Dermis microvascular lymphatic vessel endothelial cell (primary cell): Measurements from ENCODE around the gene IPCEF1. TPM values are rescaled to one million over a fixed set of nuclear protein-coding genes. Genes with fewer than 3 reads are reported as not detected.
"Not testable (repeated sequence)": the region's sequence is repeated elsewhere in the genome, so short reads cannot be mapped to it uniquely, and the experiment has no call there.

ENCODE experiments used
- DNase-seq, 2 donors: peaks; one replicate each; pipeline versions ENCODE4 v3.0.0 to v3.0.0-alpha.2; 2010; ENCODE audit warnings: low read depth in 2 of 2
- total RNA-seq: library from RNA; depleted of rRNA; stranded (reverse); fragments of >200 nt; gene quantifications from 2 replicates; pipeline ENCODE4 v1.2.1, GENCODE V29; 2014

IPCEF1 gene
- total RNA-seq, 1 donor from 2014 or later: 3.2 TPM

- peak in 1 of 2 donors; percentile 18 for DNase-seq
Observed at GRCh38 chr6:154247119-154247861, 109.3 kb downstream of the IPCEF1 start.

GRCh38 chr6:154246723-154247118 is 109.9 kb downstream of the IPCEF1 start:
- no peak for DNase-seq

- no peak for DNase-seq
Observed at GRCh38 chr6:154245506-154245905, 111.1 kb downstream of the IPCEF1 start.

GRCh38 chr6:154243793-154244750 is 112.5 kb downstream of the IPCEF1 start:
- DNase-seq: no peak

GRCh38 chr6:154242617-154243357 is 113.8 kb downstream of the IPCEF1 start:
- DNase-seq: no peak

GRCh38 chr6:154241581-154241980 is 115.0 kb downstream of the IPCEF1 start:
- DNase-seq: no peak

- not testable (repeated sequence) for DNase-seq
Observed at GRCh38 chr6:154241061-154241460, 115.5 kb downstream of the IPCEF1 start.

GRCh38 chr6:154239392-154239791 is 117.2 kb downstream of the IPCEF1 start:
- DNase-seq: no peak

GRCh38 chr6:154238831-154239230 is 117.8 kb downstream of the IPCEF1 start:
- DNase-seq: no peak

- DNase-seq: no peak
Observed at GRCh38 chr6:154236646-154237301, 119.8 kb downstream of the IPCEF1 start.

- DNase-seq: no peak
Observed at GRCh38 chr6:154234019-154234772, 122.4 kb downstream of the IPCEF1 start.

GRCh38 chr6:154233383-154233782 is 123.2 kb downstream of the IPCEF1 start:
- no peak for DNase-seq

GRCh38 chr6:154232013-154232910 is 124.3 kb downstream of the IPCEF1 start:
- DNase-seq: no peak

- no peak for DNase-seq
Observed at GRCh38 chr6:154230910-154231595, 125.5 kb downstream of the IPCEF1 start.

GRCh38 chr6:154230393-154230792 is 126.2 kb downstream of the IPCEF1 start:
- DNase-seq: no peak

GRCh38 chr6:154229786-154230185 is 126.8 kb downstream of the IPCEF1 start:
- no peak for DNase-seq

GRCh38 chr6:154228521-154228905 is 128.1 kb downstream of the IPCEF1 start:
- DNase-seq: no peak

- no peak for DNase-seq
Observed at GRCh38 chr6:154227862-154228520, 128.6 kb downstream of the IPCEF1 start.
